AG09319 (cell line): ENCODE data around the gene AHNAK2.
"Not testable (repeated sequence)": the region's sequence is repeated elsewhere in the genome, so short reads cannot be mapped to it uniquely, and the experiment has no call there.

Source experiments
- DNase-seq: peaks from one replicate; pipeline ENCODE4 v3.0.0-alpha.2; 2010; ENCODE audit warnings: low read depth; ENCODE audit errors: extremely low read depth
- CTCF ChIP-seq: IDR thresholded peaks from 2 replicates; pipeline ENCODE4 v1.5.1; 2011; ENCODE audit warnings: low read depth, mild to moderate bottlenecking, inconsistent platforms, low read length, moderate library complexity

Gene AHNAK2

GRCh38 chr14:104977681-104978653, at the start of gene AHNAK2:
Gene AHNAK2, minus strand, starts transcription at chr14:104978374. Its CDS starts 137 bp downstream, at chr14:104978237.
- TF ChIP-seq CTCF = no peak
- no peak for DNase-seq

- DNase-seq = not testable (repeated sequence)
These were observed 49.5 kb upstream of the AHNAK2 start for GRCh38 chr14:105027718-105028117.

- TF ChIP-seq CTCF = no peak
- no peak for DNase-seq
These were observed 48.8 kb upstream of the AHNAK2 start for GRCh38 chr14:105026802-105027563.

GRCh38 chr14:105026033-105026785, 48.0 kb upstream of the AHNAK2 start:
- TF ChIP-seq CTCF = no peak
- no peak for DNase-seq

- no peak for DNase-seq
These were observed 47.3 kb upstream of the AHNAK2 start for GRCh38 chr14:105025429-105025828.

GRCh38 chr14:105023791-105024480, 45.8 kb upstream of the AHNAK2 start:
- no peak for TF ChIP-seq CTCF
- no peak for DNase-seq

More at GRCh38 chr14:105025429-105025828, 47.3 kb upstream of the AHNAK2 start:
- TF ChIP-seq CTCF = no peak

- no peak for DNase-seq
- no peak for TF ChIP-seq CTCF
These were observed 45.0 kb upstream of the AHNAK2 start for GRCh38 chr14:105023144-105023543.
